Fibroblast of lung (primary cell): Measurements from ENCODE around the gene LMO1. TPM values are rescaled to one million over a fixed set of nuclear protein-coding genes. Genes with fewer than 3 reads are reported as not detected.

Experiments used
- DNase-seq, 2 donors: peaks; one replicate each; pipeline versions ENCODE4 v3.0.0 to v3.0.0-alpha.2; 2010; ENCODE audit warnings: low read depth in 2 of 2
- H2AFZ ChIP-seq: 2 replicates; pipeline ENCODE4 v1.5.1; 2012; ENCODE audit warnings: low read length, control low read depth, inconsistent platforms
- H3K27ac ChIP-seq: 2 replicates; pipeline ENCODE4 v1.5.1; 2011; ENCODE audit warnings: low read length, control low read depth; ENCODE audit not compliant: insufficient read depth
- H3K27me3 ChIP-seq: 2 replicates; pipeline ENCODE4 v1.5.1; 2011; ENCODE audit warnings: mild to moderate bottlenecking, low read length; ENCODE audit not compliant: control insufficient read depth, insufficient read depth
- H3K36me3 ChIP-seq: 2 replicates; pipeline ENCODE4 v1.5.1; 2011; ENCODE audit warnings: low read length; ENCODE audit not compliant: control insufficient read depth, insufficient read depth
- H3K4me1 ChIP-seq: 2 replicates; pipeline ENCODE4 v1.5.1; 2011; ENCODE audit warnings: low read length; ENCODE audit not compliant: control insufficient read depth, insufficient read depth; ENCODE audit errors: extremely low read depth
- H3K4me2 ChIP-seq: 2 replicates; pipeline ENCODE4 v1.5.1; 2011; ENCODE audit warnings: low read length, control low read depth; ENCODE audit not compliant: insufficient read depth; ENCODE audit errors: extremely low read depth
- H3K4me3 ChIP-seq, 4 experiments: fragments of 200-600 bp in 1 of 4; sonication (generic) in 1 of 4; replicated peaks in 1 of 4; 2 replicates each; pipeline ENCODE4 v1.5.1; 2011 to 2016; ENCODE audit warnings: low read length in 4 of 4, low read depth in 3 of 4, mild to moderate bottlenecking in 3 of 4, control low read depth in 2 of 4, inconsistent platforms in 1 of 4, mixed read lengths in 1 of 4; ENCODE audit not compliant: insufficient read depth in 1 of 4; ENCODE audit errors: control extremely low read depth in 1 of 4
- H3K79me2 ChIP-seq: 2 replicates; pipeline ENCODE4 v1.5.1; 2012; ENCODE audit warnings: mild to moderate bottlenecking, low read length, inconsistent platforms; ENCODE audit not compliant: control insufficient read depth, insufficient read depth
- H3K9ac ChIP-seq: 2 replicates; pipeline ENCODE4 v1.5.1; 2011; ENCODE audit warnings: mild to moderate bottlenecking, low read length, control low read depth; ENCODE audit not compliant: insufficient read depth
- H3K9me3 ChIP-seq: 2 replicates; pipeline ENCODE4 v1.5.1; 2012; ENCODE audit warnings: low read depth, low read length; ENCODE audit not compliant: control insufficient read depth, insufficient read depth
- H4K20me1 ChIP-seq: 2 replicates; pipeline ENCODE4 v1.5.1; 2011; ENCODE audit warnings: low read length; ENCODE audit not compliant: control insufficient read depth, insufficient read depth; ENCODE audit errors: extremely low read depth
- CTCF ChIP-seq, 2 donors: IDR thresholded peaks in 1 of 2; conservative IDR thresholded peaks in 1 of 2; 1 replicate in 1 of 2; 2 replicates in 1 of 2; pipeline ENCODE4 v1.5.1; 2011 to 2012; ENCODE audit warnings: low read length in 2 of 2, control low read depth in 1 of 2, inconsistent platforms in 1 of 2, low read depth in 1 of 2, mild to moderate bottlenecking in 1 of 2
- EZH2 ChIP-seq: IDR thresholded peaks from 2 replicates; pipeline ENCODE4 v1.5.1; 2012; ENCODE audit warnings: low read length, control low read depth, mild to moderate bottlenecking; ENCODE audit errors: missing control alignments
- polyA plus RNA-seq, 2 donors: library from polyadenylated mRNA; depleted of rRNA in 1 of 2; stranded (reverse) in 1 of 2; unstranded in 1 of 2; fragments of >200 nt; gene quantifications; 2 replicates each; pipeline ENCODE4 v1.2.1, GENCODE V29; 2011 to 2012; ENCODE audit warnings: missing spikeins in 1 of 2
- total RNA-seq: library from RNA; depleted of rRNA; stranded (reverse); fragments of >200 nt; gene quantifications from 2 replicates; pipeline ENCODE4 v1.2.1, GENCODE V29; 2014

LMO1 gene
- total and polyA plus RNA-seq, 2 donors (not counting 1 experiment from before 2014, with no cell fraction given) = not detected

DNA sequence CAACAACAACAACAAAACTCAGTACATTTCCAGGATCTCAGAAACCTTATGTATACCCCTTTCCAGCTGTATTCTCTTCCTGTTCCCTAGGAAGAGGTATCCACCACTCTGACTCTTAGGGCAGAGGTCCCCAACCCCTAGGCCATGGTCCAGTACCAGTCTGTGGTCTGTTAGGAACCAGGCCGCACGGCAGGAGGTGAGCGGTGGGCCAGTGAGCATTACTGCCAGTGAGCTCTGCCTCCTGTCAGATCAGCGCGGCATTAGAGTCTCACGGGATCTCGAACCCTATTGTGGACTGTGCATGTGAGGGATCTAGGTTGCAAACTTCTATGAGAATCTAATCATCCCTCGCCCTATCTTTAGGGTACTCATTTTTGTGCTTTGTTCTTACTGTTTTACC lies 43.9 kb upstream of the LMO1 start:
- Histone ChIP-seq H4K20me1 (no peaks in the 10 kb centered on the region), H3K9ac (no peak overlapping the region), H3K4me3 (no peak overlapping the region), H2AFZ (no peak overlapping the region), H3K27ac (no peak overlapping the region), H3K4me2 (no peak overlapping the region), H3K9me3 (no peaks in the 10 kb centered on the region), H3K27me3 (no peaks in the 10 kb centered on the region), H3K4me1 (no peaks in the 10 kb centered on the region), H3K36me3 (no peaks in the 10 kb centered on the region), H3K79me2 (no peaks in the 10 kb centered on the region)
- DNase-seq = no peak
- TF ChIP-seq EZH2 (no peak), CTCF (conservative IDR thresholded peaks at IDR 0.05 in 1 of 2, IDR thresholded peaks at IDR 0.05 in 1 of 2; ENCODE audit: low read depth in 1 of 2, low read length in 2 of 2) (no peak)

- no peak for DNase-seq
- no peak overlapping the region for H3K9ac ChIP-seq
- H4K20me1 ChIP-seq = no peaks in the 10 kb centered on the region
- no peak overlapping the region for H3K27ac ChIP-seq
- H3K9me3 ChIP-seq = no peaks in the 10 kb centered on the region
- no peaks in the 10 kb centered on the region for H3K4me1 ChIP-seq
- no peaks in the 10 kb centered on the region for H3K36me3 ChIP-seq
- TF ChIP-seq EZH2 = no peak
- no peak for TF ChIP-seq CTCF (conservative IDR thresholded peaks at IDR 0.05 in 1 of 2, IDR thresholded peaks at IDR 0.05 in 1 of 2; ENCODE audit: low read depth in 1 of 2, low read length in 2 of 2)
- H2AFZ ChIP-seq = no peak overlapping the region
- H3K4me2 ChIP-seq = no peak overlapping the region
- no peaks in the 10 kb centered on the region for H3K27me3 ChIP-seq
- H3K79me2 ChIP-seq = no peaks in the 10 kb centered on the region
- no peak overlapping the region for H3K4me3 ChIP-seq
Measured at GRCh38 chr11:8301622-8302021, 37.9 kb upstream of the LMO1 start.

- H3K79me2 ChIP-seq = no peaks in the 10 kb centered on the region
- DNase-seq = no peak
- no peak overlapping the region for H3K4me3 ChIP-seq
- no peaks in the 10 kb centered on the region for H3K9me3 ChIP-seq
- no peak for TF ChIP-seq EZH2
- TF ChIP-seq CTCF (conservative IDR thresholded peaks at IDR 0.05 in 1 of 2, IDR thresholded peaks at IDR 0.05 in 1 of 2; ENCODE audit: low read depth in 1 of 2, low read length in 2 of 2) = no peak
- H3K36me3 ChIP-seq = no peaks in the 10 kb centered on the region
- no peaks in the 10 kb centered on the region for H3K27me3 ChIP-seq
- no peak overlapping the region for H3K4me2 ChIP-seq
- no peak overlapping the region for H2AFZ ChIP-seq
- H3K27ac ChIP-seq = no peak overlapping the region
- H3K4me1 ChIP-seq = no peaks in the 10 kb centered on the region
- H3K9ac ChIP-seq = no peak overlapping the region
- no peaks in the 10 kb centered on the region for H4K20me1 ChIP-seq
Measured at GRCh38 chr11:8298801-8299786, 35.4 kb upstream of the LMO1 start.
